GM19043 (cell line): ENCODE measurements around the gene CYCS.
A peak's percentile ranks its signal among the peaks of the same experiment; 100 is the strongest.
"Not testable (repeated sequence)": the region's sequence is repeated elsewhere in the genome, so short reads cannot be mapped to it uniquely, and the experiment has no call there.

Source experiments
- ATAC-seq: cut with Tn5 transposase; IDR thresholded peaks from one replicate; pipeline ENCODE4 v1.9.1; 2021; ENCODE audit warnings: low read depth; ENCODE audit not compliant: unreplicated experiment

Gene CYCS

GRCh38 chr7:25119102-25119501 lies 6.0 kb downstream of the CYCS start:
- ATAC-seq: no peak

GRCh38 chr7:25118048-25118753 lies 6.9 kb downstream of the CYCS start:
- peak; percentile 18 for ATAC-seq

- ATAC-seq: peak; percentile 84
Observed at GRCh38 chr7:25117226-25118047, 7.6 kb downstream of the CYCS start.

GRCh38 chr7:25116621-25117020 lies 8.4 kb downstream of the CYCS start:
- no peak for ATAC-seq

GRCh38 chr7:25110514-25110913 lies 14.5 kb downstream of the CYCS start:
- not testable (repeated sequence) for ATAC-seq

- ATAC-seq: no peak
Observed at GRCh38 chr7:25109276-25109675, 15.8 kb downstream of the CYCS start.

- ATAC-seq: no peak
Observed at GRCh38 chr7:25105911-25106310, 19.1 kb downstream of the CYCS start.

GRCh38 chr7:25103773-25104172 lies 21.3 kb downstream of the CYCS start:
- no peak for ATAC-seq

GRCh38 chr7:25101817-25102216 lies 23.2 kb downstream of the CYCS start:
- no peak for ATAC-seq

- ATAC-seq: no peak
Observed at GRCh38 chr7:25098096-25099046, 26.7 kb downstream of the CYCS start.

- no peak for ATAC-seq
Observed at GRCh38 chr7:25095516-25096345, 29.3 kb downstream of the CYCS start.

GRCh38 chr7:25093268-25093826 lies 31.7 kb downstream of the CYCS start:
- ATAC-seq: peak; percentile 51

- no peak for ATAC-seq
Observed at GRCh38 chr7:25091779-25092178, 33.3 kb downstream of the CYCS start.

- ATAC-seq: no peak
Observed at GRCh38 chr7:25091176-25091575, 33.9 kb downstream of the CYCS start.

- ATAC-seq: no peak
Observed at GRCh38 chr7:25090374-25090773, 34.7 kb downstream of the CYCS start.

- peak; percentile 88 for ATAC-seq
Observed at GRCh38 chr7:25087855-25088254, 37.2 kb downstream of the CYCS start.

GRCh38 chr7:25084821-25085220 lies 40.2 kb downstream of the CYCS start:
- no peak for ATAC-seq

- ATAC-seq: no peak
Observed at GRCh38 chr7:25083201-25083600, 41.9 kb downstream of the CYCS start.

- not testable (repeated sequence) for ATAC-seq
Observed at GRCh38 chr7:25082041-25082440, 43.0 kb downstream of the CYCS start.

GRCh38 chr7:25077096-25077495 lies 48.0 kb downstream of the CYCS start:
- ATAC-seq: no peak
